GM18526 (cell line): ENCODE results near the gene CAMK1D.

Source experiments
- POLR2A ChIP-seq: IDR thresholded peaks from 3 replicates; pipeline ENCODE4 v1.6.1; 2011; ENCODE audit not compliant: insufficient read length; ENCODE audit errors: extremely low read depth

CAMK1D gene

DNA sequence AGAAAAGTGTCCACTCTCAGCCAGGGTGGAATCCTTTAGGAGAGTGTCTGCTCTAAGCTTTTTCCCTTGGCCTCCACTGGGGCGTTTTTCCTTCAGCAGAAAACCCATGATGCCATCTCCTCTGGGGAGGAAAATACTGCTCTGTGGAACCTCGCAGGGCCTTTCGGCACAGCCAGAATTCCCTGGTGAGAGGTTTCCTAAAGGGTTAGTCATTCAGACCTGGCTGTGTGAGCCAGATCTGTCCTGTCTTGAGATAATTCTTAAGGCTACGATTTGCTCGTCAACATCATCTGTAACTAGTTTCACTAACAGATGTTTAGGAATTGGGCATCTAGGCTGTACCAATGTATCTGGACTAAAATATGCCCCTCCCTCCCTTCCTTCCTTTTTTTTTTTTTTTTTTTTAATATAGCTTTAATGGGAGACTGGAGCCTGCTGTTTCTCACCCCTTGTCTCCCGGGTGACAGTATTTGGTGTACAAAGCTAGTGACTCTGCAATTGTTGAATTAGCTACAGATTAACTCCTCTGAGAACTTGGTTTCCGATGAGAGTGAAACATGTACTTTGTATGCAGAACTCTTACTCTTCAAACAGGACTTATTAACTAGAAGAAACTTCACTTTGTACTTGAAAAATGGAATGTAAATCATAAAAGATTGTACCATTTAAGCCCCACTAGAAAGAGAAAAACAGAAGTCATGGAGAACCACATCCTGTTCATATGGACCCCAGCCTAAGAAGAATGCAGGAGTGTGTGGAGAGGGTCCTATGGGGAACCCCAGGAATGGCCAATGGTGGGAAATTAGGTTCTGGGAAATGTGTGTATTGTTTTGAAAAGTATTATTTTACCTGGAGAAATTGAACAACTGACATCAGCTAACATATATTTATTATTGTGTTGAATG is 230.9 kb downstream of the CAMK1D start:
- no peak for TF ChIP-seq POLR2A

DNA sequence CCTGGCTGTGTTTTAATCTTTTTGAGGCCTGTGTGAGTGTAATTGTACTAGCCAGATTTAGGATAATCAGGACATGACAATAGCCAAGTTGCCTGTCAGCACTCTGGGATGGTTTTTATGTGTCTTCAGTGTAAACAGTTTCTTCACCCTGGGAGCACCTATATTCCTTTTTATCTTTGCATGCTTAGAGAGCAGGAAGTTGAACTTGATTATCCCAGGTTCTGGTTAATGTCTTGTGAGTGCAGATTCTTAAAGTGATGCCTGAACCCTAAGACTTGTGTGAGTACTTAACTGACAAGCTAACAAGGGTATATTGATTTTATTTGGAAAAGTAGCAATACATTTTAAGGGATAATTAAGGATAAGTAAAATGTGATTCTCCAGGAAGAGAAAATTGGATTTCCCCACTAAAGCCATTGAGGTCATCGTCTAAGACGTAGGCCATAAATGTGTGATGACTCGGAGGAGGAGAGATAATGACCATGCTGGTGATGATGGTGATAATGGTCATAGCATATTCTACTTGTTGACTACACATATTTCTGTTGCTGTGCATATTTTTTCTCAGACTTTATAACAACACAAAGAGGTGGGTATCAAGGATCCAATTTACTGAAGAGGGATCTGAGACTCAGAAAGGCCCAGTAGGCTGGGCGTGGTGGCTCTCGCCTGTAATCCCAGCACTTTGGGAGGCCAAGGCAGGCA is 234.7 kb downstream of the CAMK1D start:
- TF ChIP-seq POLR2A, result no peak

GRCh38 chr10:12586741-12587140 is 237.4 kb downstream of the CAMK1D start:
- TF ChIP-seq POLR2A, result no peak

- TF ChIP-seq POLR2A, result no peak
These were observed 238.1 kb downstream of the CAMK1D start for GRCh38 chr10:12587451-12587888.

DNA sequence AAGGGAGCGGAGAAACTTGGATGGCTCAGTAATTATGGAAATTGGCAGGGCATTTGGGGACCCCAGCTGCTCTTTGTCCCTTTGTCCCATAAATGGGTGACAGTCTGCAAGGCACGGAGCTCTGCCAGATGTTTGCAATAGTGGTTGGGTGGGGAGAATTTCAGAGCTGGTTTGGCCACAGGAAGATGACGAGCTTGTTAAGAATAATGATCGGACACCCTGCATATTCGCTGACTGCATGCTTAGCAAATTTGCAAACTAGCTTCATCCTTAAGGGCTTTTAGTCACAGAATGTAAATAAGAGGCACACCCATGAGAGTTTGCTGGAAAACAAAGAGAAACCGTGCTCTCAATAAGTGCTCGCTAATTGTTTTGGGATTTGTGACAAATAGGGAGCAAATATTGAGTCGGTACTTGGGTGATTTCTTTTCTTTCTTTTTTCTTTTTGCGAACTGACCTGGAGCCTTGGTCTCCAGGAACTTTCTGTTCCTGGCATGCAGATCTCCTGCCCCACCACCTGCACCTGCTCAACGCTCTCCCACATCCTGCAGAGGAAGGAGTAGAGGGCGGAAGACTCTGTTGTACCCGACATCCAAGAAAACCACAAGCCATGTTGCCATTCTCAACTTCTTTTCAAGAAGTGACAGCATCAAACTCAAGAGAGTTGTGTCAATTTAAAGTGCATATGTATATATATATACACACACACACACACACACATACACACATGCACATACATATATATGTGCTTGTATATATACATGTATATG is 238.9 kb downstream of the CAMK1D start:
- no peak for TF ChIP-seq POLR2A

DNA sequence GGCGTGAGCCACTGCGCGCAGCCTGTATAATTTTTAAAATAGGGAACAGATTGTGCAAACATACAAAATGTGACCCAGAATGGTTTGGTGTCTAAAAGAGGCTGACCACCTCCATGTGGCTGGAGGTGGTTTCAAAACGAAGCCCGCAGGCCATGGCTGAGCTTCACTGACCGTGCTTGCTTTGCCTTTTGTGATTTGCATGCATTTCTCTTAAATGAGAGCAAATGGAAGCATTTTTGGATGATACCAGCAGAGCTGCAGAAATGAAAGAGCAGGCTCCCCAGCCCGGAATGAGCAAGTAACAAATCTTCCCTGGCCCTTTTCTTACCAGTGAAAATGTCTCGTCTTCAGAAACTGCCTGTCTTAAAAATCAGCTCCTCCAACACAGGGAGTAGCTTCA is 239.9 kb downstream of the CAMK1D start:
- TF ChIP-seq POLR2A, result no peak

DNA sequence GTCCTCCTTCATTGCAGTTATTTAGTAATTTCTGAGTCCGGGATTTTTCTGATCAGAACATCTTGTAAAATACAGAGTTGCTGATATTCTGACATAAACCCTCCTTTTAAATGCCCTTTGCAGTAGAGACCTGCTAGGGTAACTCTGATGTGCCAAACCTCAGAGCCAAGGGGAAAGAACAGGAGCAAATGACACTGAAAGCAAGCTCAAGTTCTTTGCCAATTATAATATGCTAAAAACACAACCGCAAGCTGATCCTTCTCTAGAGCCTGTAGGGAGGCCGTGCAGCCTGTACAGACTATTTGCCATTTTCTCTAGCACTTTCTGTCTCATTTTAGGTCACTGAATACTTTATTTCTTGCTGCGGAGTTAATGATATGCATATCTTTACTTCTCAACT is 240.4 kb downstream of the CAMK1D start:
- no peak for TF ChIP-seq POLR2A

DNA sequence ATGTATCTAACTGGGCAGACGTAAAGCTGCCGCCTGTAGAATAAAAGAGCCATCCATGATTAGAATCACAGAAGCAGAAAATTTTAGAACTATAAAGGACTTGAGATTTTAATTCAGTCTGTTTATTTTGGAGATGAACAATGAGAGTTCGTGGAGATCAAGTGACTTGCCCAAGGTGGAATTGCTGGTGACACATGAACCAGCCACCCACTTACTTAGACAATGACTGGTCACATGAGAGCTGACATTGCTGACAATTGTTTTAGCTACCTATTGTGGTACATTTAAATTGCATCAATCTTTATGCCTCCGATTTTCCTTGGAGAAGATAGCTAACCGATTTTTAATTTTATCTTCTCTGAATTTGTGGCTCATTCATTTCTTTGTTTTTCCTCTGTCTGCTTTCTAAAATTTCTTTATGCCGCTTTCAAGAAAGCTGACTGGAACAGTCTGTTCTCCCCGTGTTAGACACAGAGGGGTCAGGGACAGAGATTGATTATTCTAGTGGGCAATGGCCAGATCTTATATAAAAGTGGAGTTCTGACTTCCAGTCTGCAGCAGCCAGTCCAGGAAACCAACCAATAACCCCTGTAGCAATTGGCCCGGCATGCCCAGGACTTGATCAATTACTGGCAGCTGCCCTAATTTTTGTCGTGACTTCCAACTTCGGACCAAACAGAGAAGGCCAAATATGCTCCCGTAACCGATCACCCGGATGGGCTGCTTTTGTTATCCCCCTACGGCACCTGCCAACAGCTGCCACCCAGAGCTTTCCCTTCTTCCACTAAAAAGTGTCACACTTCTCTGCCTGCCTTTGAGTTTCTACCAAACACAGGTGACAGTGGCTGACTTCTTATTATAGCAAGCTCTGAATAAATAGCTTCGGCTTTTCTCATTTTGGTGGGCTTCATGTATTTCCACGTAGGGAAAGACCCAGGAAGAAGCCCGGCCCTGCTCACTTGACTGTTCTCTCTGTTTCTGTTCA is 241.6 kb downstream of the CAMK1D start:
- TF ChIP-seq POLR2A, result no peak

DNA sequence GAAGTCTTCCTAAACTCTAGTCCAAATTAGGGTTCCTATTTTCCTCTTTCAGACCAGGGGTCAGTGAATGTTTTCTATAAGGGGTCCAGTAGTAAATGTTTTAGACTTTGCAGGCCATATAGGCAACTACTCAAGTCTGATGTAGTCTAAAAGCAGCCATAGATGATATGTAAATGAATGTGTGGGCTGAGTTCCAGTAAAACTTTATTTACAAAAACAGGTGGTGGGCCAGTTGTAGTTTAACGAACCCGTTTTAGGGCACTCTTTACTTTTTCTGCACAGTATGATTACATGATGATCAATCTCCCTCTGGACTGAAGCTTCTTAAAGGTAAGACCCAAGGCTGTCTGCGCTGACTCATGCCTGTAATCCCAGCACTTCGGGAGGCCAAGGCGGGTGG is 243.6 kb downstream of the CAMK1D start:
- no peak for TF ChIP-seq POLR2A

DNA sequence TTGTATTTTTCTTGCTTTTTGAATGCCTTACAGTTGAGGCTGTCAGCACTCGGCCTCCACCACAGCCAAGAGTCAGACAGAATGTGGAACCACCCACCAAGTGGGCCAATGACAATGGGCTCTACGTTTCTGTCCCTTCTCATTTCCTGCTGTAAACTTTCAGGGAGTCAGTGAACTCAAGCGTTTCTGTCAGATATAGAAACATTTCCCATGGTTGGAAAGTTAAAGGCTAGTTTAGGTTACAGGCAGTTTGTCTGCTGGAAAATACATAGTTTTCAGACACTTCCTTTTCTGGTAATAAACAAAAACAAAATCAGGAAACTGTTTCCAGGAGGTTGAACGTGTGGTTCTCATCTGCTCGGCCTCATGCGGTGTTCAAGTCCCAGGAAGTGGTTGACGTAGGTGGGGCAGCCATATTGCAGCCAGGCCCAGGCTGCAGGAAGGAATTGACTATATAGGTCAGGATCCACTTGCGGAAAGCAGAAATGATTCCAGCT is 245.1 kb downstream of the CAMK1D start:
- TF ChIP-seq POLR2A, result no peak

DNA sequence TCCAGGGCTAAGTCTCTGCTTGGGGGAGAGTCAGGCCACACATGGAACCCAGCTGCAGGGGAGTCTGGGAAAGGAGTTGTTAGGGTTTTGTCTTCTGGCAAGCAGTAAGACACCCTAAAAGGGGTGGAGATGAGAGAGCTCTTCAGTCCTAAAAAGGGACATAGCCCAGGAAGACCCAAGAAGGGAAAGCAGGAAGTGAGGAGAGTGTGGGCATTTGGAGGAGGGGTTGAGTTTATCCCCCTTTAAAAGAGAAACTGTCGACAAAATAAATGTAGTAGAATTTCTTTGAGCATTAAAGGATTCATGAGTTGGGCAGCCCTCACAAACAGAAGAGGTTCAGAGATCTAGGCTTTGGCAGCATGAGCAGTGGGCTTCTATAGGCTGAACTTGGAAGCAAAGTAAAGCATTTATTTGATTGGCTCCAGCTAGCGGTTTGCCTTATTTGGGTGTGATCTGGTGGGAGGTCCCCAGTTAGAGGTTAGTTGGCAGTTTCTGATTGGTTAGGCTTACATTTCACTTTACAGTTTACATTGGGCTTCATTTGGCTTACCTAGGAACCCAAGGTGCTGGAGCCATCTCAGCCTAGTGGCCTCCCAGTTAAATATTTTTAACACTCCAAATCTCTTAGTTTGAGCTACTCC is 246.7 kb downstream of the CAMK1D start:
- no peak for TF ChIP-seq POLR2A

GRCh38 chr10:12597176-12597575 is 247.8 kb downstream of the CAMK1D start:
- no peak for TF ChIP-seq POLR2A

DNA sequence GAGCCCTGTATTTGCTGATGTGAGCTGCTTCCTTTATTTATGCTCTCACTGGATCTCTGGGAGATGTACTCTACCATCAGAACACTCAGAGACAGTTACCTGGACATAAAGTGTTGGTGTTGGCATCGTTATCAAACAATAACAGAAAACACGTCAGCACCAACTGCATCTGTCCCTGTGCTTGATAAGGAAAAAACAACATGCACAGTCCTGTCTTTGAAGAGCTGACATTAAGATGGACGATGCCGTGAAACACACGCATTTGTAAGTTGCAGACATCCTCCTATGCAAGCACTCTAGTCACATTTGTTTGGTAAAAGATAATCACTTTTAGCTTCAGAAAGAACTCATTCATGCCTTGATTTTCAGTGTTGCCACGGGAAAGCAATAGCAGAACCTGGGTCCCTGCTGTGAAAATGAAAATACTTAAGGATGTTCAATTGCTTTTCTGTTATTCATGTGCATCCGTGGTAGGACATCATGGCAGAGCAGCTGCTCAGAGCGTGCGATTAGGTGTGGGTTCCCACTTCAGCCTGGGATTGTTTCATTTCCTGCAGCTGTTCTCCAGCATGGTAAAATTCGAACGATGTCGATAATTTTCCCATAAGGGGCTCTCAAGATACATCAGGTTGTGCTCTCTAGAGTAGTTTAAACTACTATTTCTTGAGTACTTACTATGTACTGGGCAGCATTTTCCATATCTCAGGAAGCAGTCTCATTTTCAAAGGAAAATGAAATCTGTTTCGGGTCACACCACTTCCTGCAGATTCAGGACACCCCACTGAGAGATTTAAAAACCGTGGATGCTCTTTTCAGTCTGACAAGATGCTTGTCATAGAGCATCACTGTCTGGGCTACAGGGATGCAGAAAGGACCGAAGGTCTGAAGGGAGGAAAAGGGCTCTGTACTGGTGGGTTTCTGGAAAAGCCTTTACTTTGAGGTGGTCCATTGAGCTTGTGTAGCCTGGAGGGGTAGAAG is 248.7 kb downstream of the CAMK1D start:
- no peak for TF ChIP-seq POLR2A
